Left lung (tissue), 10 donors: ENCODE results near the gene MSGN1. TPM values are rescaled to one million over a fixed set of nuclear protein-coding genes. Genes with fewer than 3 reads are reported as not detected.
A peak's percentile ranks its signal among the peaks of the same experiment; 100 is the strongest.

Experiments used
- ATAC-seq: fragments of 200-7000 bp; cut with Tn5 transposase; one replicate; pipeline ENCODE4 v1.9.1; 2020; ENCODE audit warnings: moderate library complexity
- DNase-seq, 4 donors: peaks; one replicate each; pipeline ENCODE4 v3.0.0-alpha.2; 2013 to 2020
- H3K27ac ChIP-seq, 2 donors: fragments of 200-600 bp; sonication (generic) in 1 of 2; one replicate each; pipeline versions ENCODE4 v1.5.0 to v1.8.0; 2020 to 2021
- H3K27me3 ChIP-seq, 2 donors: fragments of 200-600 bp; sonication (generic) in 1 of 2; one replicate each; pipeline versions ENCODE4 v1.5.0 to v1.8.0; 2020 to 2021
- H3K36me3 ChIP-seq, 2 donors: fragments of 200-600 bp; sonication (generic) in 1 of 2; one replicate each; pipeline versions ENCODE4 v1.5.0 to v1.8.0; 2020 to 2021
- H3K4me1 ChIP-seq, 2 donors: fragments of 200-600 bp; one replicate each; pipeline ENCODE4 v1.8.0; 2021
- H3K4me3 ChIP-seq, 2 donors: fragments of 200-600 bp; sonication (generic) in 1 of 2; one replicate each; pipeline versions ENCODE4 v1.5.0 to v1.8.0; 2020 to 2021; ENCODE audit warnings: mild to moderate bottlenecking in 1 of 2
- H3K9me3 ChIP-seq, 2 donors: fragments of 200-600 bp; sonication (generic) in 1 of 2; one replicate each; pipeline versions ENCODE4 v1.5.0 to v1.8.0; 2020 to 2021
- intact Hi-C, 2 donors: fragments of 100-400 bp; cut with DNase I; formaldehyde crosslinking; loops; one replicate each; pipeline versions ENCODE4 v1.11.2 to v1.14.2; 2022
- polyA plus RNA-seq, 6 donors: library from polyadenylated mRNA; unstranded; fragments of 120-200 nt; gene quantifications; one replicate each; pipeline ENCODE4 v1.2.1, GENCODE V29; 2013; ENCODE audit not compliant: insufficient read length in 6 of 6
- total RNA-seq, 2 donors: library from RNA; stranded (reverse); fragmentation: NEBNext Ultra II Directional; extraction: Animal tissue kit (Norgen Biotek cat#: 25700); gene quantifications; one replicate each; pipeline ENCODE4 v1.2.1, GENCODE V29; 2021
- TF ChIP-seq, protein P1 (sequence below), 2 donors: fragments of 200-600 bp; sonication (generic) in 1 of 2; IDR thresholded peaks; one replicate each; pipeline versions ENCODE4 v1.5.0 to v1.8.0; 2021; ENCODE audit warnings: antibody characterized with exemption in 2 of 2
- donor health status: DM: no; HTN: yes; CAD: no.
- donor health status: DM: no; HTN: no; CAD: no.

MSGN1 gene
- total and polyA plus RNA-seq, 8 donors, result not detected

DNA sequence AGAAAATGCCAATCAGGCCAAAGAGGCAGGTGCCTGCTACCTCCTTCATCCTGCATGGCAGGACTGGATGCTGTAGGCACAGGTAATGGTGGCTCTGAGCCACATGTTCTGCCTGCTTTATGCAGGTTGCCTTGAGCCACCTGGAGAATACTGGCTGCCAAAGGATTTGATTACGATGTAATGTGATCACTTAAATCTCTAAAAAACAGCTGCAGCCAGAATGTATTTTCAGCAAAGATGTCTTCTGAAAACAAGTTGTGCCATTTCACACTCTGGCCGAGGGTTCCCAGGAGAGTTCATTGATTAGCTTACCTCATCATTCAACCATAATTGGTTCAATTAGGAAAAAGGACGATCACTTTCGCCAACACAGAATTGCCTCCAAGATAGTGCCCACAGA, 17.9 kb upstream of the MSGN1 start:
- Histone ChIP-seq H3K27ac (no peak overlapping the region), H3K36me3 (no peaks in the 10 kb centered on the region), H3K27me3 (no peaks in the 10 kb centered on the region), H3K9me3 (no peaks in the 10 kb centered on the region), H3K4me3 (no peak overlapping the region), H3K4me1 (no peaks in the 10 kb centered on the region)
- intact Hi-C loops, result no loop called here
- DNase-seq (no peak), ATAC-seq (no peak)
- TF ChIP-seq, protein P1, sequence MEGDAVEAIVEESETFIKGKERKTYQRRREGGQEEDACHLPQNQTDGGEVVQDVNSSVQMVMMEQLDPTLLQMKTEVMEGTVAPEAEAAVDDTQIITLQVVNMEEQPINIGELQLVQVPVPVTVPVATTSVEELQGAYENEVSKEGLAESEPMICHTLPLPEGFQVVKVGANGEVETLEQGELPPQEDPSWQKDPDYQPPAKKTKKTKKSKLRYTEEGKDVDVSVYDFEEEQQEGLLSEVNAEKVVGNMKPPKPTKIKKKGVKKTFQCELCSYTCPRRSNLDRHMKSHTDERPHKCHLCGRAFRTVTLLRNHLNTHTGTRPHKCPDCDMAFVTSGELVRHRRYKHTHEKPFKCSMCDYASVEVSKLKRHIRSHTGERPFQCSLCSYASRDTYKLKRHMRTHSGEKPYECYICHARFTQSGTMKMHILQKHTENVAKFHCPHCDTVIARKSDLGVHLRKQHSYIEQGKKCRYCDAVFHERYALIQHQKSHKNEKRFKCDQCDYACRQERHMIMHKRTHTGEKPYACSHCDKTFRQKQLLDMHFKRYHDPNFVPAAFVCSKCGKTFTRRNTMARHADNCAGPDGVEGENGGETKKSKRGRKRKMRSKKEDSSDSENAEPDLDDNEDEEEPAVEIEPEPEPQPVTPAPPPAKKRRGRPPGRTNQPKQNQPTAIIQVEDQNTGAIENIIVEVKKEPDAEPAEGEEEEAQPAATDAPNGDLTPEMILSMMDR (IDR thresholded peaks at IDR 0.05), result no peak

DNA sequence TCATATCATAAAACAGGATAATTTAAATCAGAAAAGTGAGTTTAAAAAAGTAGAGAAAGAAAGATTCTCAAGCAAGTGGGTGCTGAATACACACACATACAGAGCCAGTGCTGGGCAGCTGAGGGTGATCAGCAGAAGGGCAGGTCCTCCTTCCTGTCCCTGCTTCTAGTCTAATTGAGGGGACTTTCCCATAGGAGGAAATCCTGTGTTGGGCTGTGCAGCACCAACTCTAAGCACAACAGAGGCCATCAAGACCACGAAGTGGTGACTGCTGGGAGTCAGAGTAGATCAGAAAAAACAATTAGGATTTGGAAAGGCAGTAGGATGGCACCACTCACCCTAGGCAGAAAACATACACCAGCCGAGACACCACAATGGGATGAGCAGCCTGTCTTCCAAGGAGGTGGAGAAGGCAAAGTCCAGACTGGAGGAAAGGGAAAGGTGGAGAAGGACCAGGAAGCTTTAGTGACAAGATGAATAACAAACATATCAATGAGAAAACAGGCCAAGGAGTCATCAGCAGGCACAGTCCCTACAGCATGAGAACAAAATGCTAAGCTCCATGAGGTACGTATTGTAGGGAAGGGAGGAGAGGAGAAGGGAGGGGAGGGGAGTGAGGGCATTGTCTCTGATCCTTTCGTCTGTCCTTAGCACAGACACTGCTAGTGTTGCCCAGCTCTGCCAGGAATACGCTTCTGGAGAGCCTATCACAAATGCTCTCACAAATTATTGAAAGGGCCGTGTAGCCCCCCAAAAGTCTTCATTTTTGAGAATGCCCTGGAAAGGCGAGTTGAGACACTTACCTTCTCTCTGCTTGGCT, 16.7 kb upstream of the MSGN1 start:
- TF ChIP-seq, protein P1 (IDR thresholded peaks at IDR 0.05), result no peak
- intact Hi-C loops, result no loop called here
- H3K36me3 ChIP-seq, result no peaks in the 10 kb centered on the region
- H3K4me3 ChIP-seq, result no peak overlapping the region
- H3K9me3 ChIP-seq, result no peaks in the 10 kb centered on the region
- H3K27me3 ChIP-seq, result no peaks in the 10 kb centered on the region
- H3K27ac ChIP-seq, result no peak overlapping the region
- ATAC-seq (no peak), DNase-seq (no peak)
- H3K4me1 ChIP-seq, result no peaks in the 10 kb centered on the region

DNA sequence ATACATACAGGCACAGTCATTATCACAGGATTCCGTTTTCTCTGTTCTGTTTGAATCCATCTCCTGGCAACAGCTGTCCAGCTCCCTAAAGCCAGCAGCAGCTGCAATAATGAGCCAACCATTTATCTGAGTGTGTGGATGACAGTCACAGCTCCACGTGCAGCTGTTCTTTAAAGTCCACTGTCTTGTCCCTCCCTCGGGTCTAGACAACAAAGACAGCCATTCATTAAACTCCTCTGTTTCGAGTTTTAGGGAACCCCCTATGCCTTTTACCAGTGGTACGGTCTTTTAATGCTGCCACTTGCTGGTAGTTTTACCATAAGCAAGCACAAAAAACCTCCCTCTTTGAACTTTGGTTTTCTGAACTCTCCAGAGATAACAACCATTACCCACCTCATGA, 16.0 kb upstream of the MSGN1 start:
- Histone ChIP-seq H3K4me3 (no peak overlapping the region), H3K27me3 (no peaks in the 10 kb centered on the region), H3K9me3 (no peaks in the 10 kb centered on the region), H3K36me3 (no peaks in the 10 kb centered on the region), H3K27ac (no peak overlapping the region), H3K4me1 (no peaks in the 10 kb centered on the region)
- TF ChIP-seq, protein P1 (IDR thresholded peaks at IDR 0.05), result no peak
- DNase-seq (peak in 1 of 4 donors; percentile 71), ATAC-seq (no peak)
- intact Hi-C loops, result no loop called here

DNA sequence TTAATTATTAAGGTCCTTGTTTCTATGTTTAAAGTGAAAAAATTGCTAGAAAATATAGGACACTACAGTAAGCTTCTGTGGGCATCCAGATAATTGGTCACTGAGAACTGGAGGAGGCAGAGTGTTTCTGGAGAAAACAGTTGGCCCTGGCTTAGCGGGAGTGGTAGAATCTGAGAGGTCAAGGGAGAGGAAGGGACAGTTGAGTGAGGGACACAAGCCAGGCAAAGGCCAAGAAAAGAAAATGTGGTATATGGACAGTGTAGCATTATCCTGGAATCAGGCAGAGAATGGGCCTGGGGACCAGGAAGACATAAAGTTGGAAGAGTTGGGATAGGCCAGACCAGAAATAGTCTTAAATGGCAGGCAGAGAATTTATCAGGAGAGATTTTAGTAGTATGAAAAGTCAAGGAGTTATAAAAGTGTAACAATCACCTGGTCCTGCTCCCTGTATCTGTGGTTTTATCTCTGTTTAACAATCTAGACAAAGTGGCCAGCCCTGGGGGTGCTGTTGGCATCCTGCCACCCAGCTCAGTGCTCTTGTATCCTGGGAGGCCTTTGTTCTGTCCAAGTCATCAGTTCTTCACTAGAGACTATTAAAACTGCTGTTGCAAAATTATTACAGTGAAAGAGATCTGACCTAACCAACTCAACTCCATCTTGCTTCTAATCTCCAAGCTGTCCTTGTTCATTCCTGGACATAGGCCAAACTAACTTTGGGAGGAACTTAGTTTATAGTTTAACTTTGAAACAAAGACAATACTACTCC, 15.4 kb upstream of the MSGN1 start:
- intact Hi-C loops, result no loop called here
- Histone ChIP-seq H3K9me3 (no peaks in the 10 kb centered on the region), H3K4me3 (no peak overlapping the region), H3K27ac (no peak overlapping the region), H3K27me3 (no peaks in the 10 kb centered on the region), H3K4me1 (no peaks in the 10 kb centered on the region), H3K36me3 (no peaks in the 10 kb centered on the region)
- TF ChIP-seq, protein P1 (IDR thresholded peaks at IDR 0.05), result no peak
- DNase-seq (no peak), ATAC-seq (no peak)

DNA sequence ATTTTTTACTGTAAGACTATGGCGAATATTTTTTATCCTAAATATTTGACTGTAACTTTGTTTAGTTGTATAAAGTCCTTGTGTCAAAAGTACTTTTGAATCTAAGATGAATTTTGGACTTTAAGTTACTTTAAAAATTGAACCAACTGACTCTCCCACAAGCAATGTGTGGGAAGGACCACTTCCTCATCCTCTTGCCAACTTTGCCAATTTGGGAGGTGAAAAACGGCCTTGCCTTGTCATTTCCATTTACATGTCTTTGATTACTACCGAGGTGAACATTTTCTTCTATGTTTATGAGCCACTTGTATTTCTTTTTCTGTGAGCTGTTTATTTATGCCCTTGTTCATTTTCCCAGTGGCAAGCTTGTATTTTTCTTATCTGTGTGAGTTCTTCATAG, 12.8 kb upstream of the MSGN1 start:
- Histone ChIP-seq H3K27ac (no peak overlapping the region), H3K9me3 (no peaks in the 10 kb centered on the region), H3K4me3 (no peak overlapping the region), H3K36me3 (no peaks in the 10 kb centered on the region), H3K27me3 (no peaks in the 10 kb centered on the region), H3K4me1 (no peaks in the 10 kb centered on the region)
- no peak for ATAC-seq
- intact Hi-C loops, result no loop called here
- TF ChIP-seq, protein P1 (IDR thresholded peaks at IDR 0.05), result no peak
- DNase-seq, result no peak
